ENCODE results near the gene TBC1D30.
"Not testable (repeated sequence)": the region's sequence is repeated elsewhere in the genome, so short reads cannot be mapped to it uniquely, and the experiment has no call there.

The TBC1D30 gene, protein sequence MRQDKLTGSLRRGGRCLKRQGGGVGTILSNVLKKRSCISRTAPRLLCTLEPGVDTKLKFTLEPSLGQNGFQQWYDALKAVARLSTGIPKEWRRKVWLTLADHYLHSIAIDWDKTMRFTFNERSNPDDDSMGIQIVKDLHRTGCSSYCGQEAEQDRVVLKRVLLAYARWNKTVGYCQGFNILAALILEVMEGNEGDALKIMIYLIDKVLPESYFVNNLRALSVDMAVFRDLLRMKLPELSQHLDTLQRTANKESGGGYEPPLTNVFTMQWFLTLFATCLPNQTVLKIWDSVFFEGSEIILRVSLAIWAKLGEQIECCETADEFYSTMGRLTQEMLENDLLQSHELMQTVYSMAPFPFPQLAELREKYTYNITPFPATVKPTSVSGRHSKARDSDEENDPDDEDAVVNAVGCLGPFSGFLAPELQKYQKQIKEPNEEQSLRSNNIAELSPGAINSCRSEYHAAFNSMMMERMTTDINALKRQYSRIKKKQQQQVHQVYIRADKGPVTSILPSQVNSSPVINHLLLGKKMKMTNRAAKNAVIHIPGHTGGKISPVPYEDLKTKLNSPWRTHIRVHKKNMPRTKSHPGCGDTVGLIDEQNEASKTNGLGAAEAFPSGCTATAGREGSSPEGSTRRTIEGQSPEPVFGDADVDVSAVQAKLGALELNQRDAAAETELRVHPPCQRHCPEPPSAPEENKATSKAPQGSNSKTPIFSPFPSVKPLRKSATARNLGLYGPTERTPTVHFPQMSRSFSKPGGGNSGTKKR

GRCh38 chr12:64824500-64825142, at the start of gene TBC1D30:
Gene TBC1D30, plus strand, starts transcription at chr12:64824647. Its CDS starts 233 bp downstream, at chr12:64824880.
- no peak for DNase-seq (ENCODE audit: low read depth in 2 of 2)

DNA sequence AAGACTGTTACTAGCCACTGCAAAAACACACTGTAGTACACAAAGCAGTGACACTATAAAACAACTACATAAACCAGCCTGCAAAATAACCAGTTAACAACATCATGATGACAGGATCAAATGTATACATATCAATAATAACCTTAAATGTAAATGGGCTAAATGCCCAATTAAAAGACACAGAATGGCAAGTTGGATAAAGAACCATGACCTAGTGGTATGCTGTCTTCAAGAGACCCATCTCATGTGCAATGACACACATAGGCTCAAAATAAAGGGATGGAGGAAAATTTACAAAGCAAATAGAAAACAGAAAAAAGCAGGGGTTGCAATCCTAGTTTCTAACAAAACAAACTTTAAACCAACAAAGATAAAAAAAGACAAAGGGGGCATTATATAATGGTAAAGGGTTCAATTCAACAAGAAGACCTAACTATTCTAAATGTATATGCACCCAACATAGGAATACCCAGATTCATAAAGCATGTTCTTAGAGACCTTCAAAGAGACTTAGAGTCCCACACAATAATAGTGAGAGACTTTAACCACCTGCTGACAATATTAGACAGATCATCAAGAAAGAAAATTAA, 49.2 kb upstream of the TBC1D30 start:
- not testable (repeated sequence) for DNase-seq (ENCODE audit: low read depth in 2 of 2)

GRCh38 chr12:64779354-64779974, 45.0 kb upstream of the TBC1D30 start:
- no peak for DNase-seq (ENCODE audit: low read depth in 2 of 2)

DNA sequence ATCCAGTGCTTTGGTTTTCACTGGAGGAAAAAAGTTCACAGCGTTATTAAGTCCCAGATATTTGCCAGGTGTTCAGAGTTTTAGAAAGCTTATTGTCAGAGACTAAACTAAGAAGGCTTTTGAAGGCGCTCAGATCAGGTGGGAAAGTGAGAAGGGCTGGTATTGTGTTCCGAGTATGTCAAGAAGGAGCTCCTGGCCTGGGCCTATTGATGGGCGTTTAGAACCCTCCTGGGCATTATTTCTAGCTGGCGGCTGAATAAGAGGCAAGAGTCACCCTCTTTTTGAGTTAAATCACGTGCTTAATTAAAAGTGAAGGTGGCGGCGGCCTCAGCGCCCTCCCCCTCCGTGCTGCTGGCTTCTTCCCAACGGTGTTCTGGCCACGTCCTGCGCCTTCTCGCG, 44.3 kb upstream of the TBC1D30 start:
- DNase-seq (ENCODE audit: low read depth in 2 of 2): no peak

DNA sequence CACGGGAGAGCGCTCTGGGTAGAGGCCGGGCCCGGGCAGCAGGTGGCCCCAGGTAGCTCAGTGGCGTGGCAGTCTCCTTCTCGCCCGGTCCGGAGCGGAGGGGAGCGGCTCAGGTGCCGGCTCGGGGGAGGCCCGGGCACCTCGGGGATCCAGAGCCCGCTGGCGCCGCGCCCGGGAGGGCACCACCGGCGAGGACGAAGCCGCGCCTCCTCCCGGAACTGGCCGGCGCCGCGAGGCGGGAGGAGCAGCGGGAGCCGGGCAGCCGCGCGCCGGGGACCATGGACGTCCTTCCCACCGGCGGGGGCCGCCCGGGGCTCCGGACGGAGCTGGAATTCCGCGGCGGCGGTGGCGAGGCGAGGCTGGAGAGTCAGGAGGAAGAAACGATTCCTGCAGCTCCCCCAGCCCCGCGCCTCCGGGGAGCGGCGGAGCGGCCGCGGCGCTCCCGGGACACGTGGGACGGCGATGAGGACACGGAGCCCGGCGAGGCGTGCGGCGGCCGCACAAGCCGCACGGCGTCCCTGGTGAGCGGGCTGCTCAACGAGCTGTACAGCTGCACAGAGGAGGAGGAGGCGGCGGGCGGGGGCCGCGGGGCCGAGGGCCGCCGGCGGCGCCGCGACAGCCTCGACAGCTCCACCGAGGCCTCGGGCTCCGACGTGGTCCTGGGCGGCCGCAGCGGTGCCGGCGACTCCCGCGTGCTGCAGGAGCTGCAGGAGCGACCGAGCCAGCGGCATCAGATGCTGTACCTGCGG, 43.7 kb upstream of the TBC1D30 start:
- no peak for DNase-seq (ENCODE audit: low read depth in 2 of 2)

DNA sequence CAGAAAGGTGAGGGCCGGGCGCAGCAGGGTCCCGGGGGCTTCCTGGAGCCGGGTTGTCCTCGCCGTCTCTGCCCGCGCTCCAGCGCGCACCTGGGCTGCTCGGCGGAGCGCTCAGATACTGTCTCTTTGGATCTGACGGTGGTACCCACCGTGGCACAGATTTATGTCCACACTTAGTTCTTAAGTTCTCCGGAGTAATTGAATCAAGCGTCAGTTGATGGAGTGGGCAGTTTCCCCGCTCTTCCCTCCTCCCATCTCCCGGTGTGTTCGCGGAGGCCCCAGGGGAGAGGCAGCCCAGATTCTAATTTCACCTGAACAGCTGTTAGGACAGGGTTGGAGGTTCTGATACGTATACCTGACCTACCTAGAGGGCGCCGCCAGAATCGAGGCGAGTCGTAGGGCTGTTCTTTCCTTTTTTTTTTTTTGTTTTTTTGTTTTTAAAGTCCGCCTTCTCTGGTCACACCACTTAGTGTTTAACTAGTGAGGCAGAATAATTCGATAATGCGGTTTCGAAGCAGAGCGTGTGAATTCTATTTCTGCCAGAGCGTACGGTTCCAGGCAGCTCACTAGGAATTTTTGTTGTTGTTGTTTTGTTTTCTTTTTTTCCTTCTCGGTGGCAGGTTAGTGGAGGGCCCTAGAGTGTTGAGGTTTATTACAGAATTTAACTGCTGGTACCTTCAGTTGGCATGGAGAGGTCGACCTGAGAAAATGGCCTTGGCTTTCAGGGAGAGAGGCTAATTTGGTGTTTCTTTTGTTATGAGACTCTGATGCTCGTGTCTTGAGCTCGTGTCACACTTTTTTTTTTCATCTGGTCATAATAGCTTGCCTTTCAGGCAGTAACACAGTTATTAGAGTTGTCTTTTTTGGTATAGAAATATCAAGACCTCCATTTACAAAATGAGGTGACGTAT, 42.9 kb upstream of the TBC1D30 start:
- DNase-seq (ENCODE audit: low read depth in 2 of 2): no peak

- DNase-seq (ENCODE audit: low read depth in 2 of 2): no peak
These were observed 42.1 kb upstream of the TBC1D30 start for GRCh38 chr12:64782191-64782876.

DNA sequence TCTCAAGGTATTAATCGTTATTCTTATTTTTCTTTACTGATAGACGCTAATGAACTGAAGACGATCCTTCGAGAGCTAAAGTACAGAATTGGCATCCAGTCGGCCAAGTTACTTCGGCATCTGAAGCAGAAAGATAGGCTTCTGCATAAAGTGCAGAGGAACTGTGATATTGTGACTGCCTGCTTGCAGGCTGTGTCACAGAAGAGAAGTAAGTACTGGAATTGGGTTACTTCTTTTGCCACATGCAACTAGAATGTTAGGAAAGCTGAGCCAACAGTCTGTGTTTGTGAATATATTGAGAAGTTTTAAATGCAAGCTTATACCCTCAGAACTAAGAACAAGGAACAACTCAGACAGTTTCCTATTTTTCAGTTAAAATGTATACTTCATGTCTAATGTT, 38.6 kb upstream of the TBC1D30 start:
- DNase-seq (ENCODE audit: low read depth in 2 of 2): no peak

GRCh38 chr12:64790166-64790565, 34.3 kb upstream of the TBC1D30 start:
- DNase-seq (ENCODE audit: low read depth in 2 of 2): no peak

GRCh38 chr12:64791036-64791435, 33.4 kb upstream of the TBC1D30 start:
- no peak for DNase-seq (ENCODE audit: low read depth in 2 of 2)

- DNase-seq (ENCODE audit: low read depth in 2 of 2): no peak
These were observed 32.3 kb upstream of the TBC1D30 start for GRCh38 chr12:64792128-64792527.

- no peak for DNase-seq (ENCODE audit: low read depth in 2 of 2)
These were observed 30.8 kb upstream of the TBC1D30 start for GRCh38 chr12:64793610-64794009.

DNA sequence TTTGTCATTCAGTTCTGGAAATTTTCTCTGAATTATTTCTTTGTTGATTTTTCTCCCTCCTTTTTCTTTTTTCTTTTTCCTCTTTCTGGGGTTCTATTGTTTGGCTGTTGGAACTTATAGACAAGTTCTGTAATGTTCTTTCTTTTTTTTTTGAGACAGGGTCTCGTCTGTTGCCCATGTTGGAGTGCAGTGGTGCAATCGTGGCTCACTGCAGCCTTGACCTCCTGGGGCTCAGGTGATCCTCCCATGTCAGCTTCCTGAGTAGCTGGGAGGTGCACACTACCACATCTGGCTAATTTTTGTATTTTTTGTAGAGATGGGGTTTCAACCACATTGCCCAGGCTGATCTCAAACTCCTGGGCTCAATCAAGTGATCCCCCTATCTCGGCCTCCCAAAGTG, 30.1 kb upstream of the TBC1D30 start:
- DNase-seq (ENCODE audit: low read depth in 2 of 2): no peak

DNA sequence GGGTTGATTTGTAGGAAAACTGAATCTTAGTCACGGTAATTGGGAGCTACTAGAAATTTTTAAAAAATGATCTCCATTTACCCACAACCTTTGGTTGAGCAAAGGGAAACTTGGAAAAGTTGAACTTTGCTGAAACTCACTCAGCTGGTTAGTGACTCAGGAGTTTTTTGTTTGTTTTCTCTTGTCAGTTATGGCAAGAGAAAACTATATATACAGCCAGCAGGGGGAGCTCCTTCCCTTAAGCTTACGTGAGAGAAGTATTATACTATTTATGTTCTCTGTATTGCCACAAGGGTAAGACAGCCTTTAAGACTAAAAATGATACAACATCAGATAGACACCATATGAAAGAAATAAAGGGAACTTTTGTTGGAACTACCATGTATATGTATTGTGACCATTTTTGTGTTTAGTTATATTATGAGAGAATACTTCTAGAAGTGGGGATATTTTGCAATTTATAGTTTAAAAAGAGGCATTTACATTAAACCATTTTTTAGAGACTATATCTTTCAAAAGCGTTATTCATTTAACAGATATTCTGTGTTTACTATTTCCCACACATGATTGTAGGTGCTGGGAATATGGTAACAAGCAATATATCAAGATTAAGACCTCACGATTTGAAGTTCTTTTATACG, 28.1 kb upstream of the TBC1D30 start:
- DNase-seq (ENCODE audit: low read depth in 2 of 2): no peak

DNA sequence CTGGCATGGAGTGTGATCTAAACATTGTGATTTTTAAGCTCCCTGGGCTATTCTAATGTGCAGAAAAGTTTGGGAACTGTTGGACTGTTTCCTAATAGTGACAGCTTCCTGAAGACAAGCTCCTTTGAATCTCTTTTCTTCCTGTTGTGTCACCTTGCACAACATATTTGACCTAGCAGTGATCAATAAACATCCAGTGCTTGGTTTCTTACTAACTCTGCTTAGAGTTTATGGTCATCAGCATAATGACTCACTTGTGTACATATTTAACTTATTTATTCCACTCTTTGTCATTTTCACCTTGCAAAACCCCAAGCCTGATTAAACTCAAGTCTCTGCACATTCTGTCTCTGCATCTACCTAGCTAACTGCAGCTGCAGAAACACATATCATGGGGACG, 27.3 kb upstream of the TBC1D30 start:
- no peak for DNase-seq (ENCODE audit: low read depth in 2 of 2)

- no peak for DNase-seq (ENCODE audit: low read depth in 2 of 2)
These were observed 26.3 kb upstream of the TBC1D30 start for GRCh38 chr12:64798165-64798564.

GRCh38 chr12:64800640-64801039, 23.8 kb upstream of the TBC1D30 start:
- no peak for DNase-seq (ENCODE audit: low read depth in 2 of 2)

DNA sequence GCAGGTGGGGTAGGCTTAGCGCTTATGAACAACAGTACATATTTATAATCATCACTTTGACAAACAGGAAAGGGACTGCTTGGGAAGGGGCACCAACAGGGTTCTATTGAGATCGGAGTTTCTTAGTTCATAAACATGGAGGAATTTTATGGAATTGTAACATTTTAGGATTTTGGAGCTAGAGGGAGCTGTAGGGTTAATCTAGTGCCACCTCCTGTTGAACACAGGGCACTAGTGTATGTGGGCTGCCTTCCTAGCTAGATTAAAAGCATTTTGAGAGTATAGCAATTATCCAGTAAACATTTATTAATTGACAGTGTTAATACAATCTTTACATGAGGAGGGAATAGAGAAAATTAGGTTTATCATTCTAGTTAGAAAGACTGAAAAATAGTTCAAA, 23.1 kb upstream of the TBC1D30 start:
- DNase-seq (ENCODE audit: low read depth in 2 of 2): no peak
